HG02798 (cell line): ENCODE measurements around the gene PLCH1.
A peak's percentile ranks its signal among the peaks of the same experiment; 100 is the strongest.

Experiments used
- ATAC-seq: cut with Tn5 transposase; IDR thresholded peaks from one replicate; pipeline ENCODE4 v1.9.1; 2021; ENCODE audit warnings: mild to moderate bottlenecking; ENCODE audit not compliant: unreplicated experiment, poor library complexity

Gene PLCH1

DNA sequence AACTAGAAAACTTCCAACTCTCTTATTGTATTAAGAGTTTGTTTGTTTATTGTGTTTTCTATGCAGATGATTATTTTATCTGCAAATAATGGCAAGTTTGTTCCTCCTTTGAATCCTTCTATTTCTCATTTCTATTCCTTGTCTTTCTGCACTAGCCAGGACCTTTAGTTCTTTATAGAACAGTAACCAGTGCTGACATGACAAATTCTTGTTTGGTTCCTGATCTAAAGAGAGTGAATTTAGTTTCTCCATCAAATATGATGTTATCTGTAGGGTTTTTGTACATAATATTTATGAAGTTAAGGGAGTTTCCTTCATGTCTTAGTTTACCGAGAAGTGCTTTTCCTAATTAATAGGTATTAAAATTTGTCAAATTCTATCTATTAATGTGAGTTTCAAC lies 350.6 kb downstream of the PLCH1 start:
- no peak for ATAC-seq

DNA sequence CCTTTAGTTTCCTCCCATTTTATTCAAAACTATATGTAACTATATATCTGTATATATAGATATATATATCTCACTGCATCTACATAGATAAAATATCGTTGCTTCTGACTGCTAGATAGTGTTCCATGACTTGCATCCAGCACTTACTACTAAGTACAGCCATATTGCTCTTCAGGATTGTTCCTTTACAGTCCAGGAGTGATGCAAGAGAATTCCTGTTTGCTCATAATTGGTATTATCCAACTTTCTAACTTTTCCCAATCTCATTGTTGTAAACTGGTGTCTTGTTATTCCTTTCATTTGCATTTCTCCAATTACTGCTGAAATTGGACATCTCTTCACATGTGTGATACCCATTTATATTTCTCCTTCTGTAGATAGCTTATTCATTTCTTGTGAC lies 351.6 kb downstream of the PLCH1 start:
- no peak for ATAC-seq

DNA sequence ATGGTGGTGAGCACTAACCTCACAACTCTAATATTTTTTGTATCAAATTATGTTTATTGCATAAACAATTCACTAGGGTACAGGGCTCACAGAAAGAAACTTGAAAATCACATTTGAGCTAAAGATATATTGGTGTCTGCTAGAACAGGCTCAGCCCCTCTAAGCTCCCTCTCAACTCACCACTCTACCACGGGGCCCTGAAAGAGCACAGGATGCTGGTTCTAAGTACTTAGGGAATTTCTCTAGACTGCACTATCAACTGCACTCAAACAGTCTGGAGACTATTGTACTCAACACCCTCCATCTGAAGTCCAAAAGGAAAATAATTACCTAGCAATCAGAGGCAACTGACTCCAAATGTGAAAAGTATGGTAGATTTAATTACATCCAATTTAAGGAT lies 352.7 kb downstream of the PLCH1 start:
- ATAC-seq, result no peak

DNA sequence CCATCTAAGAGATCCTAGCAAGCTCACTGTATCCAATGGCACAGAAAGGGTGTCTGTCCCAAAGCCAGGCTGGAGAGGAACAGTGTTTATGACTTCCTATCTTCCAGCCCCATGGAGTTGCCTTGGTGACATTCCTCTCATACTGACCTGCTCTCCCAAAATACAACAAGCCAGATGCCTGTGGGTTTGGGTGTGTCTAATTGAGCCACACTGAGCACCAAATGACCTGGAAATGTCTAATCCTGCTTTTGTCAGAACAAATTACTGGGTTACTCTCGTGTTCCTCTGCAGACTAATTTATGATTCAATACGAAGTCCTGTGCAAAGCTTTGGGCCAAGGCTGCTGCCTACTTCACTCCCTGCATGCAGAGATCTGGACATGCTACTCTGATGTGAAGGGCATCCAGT lies 353.3 kb downstream of the PLCH1 start:
- ATAC-seq, result no peak

DNA sequence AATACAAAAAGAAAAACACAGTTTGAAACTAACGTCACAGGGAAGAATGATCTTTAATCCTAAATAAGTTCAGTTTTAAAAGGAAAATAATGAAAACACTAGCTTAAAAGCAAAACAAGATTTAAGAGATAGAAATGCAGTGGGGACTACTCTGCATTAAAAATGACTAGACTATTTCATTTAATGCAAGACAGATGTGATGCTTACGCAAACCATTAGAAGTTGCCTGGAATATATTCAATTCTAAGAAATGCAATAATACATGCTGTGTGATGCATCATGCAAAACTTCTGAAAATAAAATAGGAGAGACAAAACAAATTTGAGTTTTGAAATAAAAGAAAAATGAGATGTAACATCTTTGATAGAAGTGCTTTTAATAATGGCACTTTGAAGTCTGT lies 353.8 kb downstream of the PLCH1 start:
- ATAC-seq, result no peak

DNA sequence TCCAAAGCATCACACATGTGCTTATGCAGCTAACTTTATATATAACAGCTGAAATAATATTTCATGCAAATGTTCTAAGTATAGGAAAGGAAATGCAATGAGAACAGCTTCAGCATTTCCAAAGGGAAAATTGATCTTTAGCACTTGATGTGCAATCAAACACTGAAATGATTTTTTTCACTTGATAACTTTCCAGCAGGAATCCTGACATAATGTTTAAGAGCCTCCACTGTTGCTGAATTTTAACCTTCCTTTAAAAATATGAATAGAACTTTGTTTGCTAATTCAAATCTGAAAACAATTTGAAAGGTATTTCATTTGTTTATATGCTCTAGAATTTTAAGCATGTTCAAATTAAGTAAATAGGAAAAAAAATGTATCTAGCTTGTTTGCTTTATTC lies 354.5 kb downstream of the PLCH1 start:
- ATAC-seq, result no peak

DNA sequence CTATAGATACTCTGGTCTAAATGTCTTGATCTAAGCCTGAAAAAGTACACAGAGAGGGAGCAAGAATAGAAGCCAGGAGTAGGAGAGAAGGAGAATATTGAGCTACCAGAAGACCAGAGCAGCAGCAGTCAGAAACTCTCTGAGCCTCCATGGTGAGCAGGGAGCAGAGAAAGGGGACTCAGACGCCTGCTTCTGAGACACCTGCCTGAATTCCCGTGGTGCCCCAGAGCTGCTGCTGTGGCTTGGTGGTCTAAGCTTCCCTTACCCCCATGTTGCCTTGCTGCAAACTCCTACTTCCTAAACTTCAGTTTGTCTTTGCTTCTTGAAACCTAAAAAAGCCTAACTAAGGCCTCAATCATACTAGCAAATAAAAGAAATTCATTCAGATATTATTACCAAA lies 356.5 kb downstream of the PLCH1 start:
- ATAC-seq, result no peak

DNA sequence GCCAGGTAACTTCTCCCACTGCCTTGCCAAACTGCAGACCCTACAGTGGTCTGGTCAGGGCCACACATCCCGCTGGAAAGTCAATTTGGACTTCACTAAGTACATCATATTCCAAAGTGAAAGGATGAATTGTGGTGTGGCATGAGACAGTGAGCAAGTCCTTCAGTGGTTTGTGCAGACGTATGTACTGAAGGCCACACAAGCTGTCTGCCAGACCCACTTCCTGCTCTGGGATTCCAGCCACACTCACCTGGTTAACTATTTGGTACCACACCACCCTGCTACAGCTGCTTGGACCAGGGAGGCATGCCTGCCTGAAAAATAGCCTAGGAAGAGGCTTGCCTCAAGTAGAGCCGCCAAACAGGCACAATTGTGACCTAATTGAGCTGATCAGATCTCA lies 357.3 kb downstream of the PLCH1 start:
- ATAC-seq, result no peak

DNA sequence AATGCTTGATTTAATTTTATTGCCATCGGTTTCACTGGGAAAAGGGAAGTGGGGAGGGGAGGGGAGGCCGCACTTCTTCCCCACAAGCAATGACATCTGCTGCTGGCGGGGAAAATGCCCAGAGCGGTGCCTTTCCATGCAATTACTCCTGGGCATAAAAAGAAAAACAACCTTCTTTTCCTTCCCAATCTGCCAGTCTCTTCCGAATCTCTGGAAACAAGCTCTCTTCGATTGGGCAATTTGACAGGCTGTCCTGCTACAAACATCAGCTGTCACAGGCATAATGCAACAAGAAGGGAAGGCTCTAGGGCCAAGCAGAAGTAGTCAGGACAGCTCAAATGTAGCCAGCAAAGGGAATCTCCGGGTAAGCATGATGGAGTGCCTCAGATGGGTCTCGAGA lies 358.0 kb downstream of the PLCH1 start:
- no peak for ATAC-seq

DNA sequence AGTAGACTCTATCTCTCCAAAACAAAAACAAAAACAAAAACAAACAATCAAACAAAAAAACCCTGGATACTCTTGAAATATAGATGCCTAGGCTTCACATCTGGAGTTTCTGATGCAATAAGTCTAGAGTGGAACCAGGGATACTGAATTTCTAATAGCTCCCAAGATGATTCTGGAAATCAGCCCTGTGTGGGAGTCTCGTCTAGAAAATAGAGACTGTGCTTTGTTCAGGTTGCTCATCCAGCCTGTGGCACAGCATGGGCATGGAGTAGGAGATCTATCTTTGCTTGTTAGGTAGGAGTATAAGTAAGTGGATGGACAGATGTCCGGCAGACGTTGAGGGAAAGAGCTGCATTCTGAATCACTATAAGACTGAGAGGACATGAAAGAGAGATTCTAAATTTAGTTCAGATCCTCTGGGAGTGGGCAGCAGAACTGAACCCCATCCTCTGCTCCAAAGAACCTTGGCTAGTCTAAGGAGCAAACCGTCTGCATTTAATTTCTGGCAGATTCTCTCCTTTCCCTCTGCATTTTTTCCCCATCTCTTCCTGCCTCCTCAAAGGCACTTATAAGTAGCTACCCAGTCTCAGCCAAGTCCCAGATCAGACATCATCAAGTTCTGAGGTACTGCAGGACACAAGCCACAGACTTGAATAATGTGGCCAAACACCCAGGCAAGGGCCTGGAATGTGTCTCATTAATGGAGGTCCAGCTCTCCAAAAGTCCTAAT lies 358.8 kb downstream of the PLCH1 start:
- ATAC-seq, result no peak

DNA sequence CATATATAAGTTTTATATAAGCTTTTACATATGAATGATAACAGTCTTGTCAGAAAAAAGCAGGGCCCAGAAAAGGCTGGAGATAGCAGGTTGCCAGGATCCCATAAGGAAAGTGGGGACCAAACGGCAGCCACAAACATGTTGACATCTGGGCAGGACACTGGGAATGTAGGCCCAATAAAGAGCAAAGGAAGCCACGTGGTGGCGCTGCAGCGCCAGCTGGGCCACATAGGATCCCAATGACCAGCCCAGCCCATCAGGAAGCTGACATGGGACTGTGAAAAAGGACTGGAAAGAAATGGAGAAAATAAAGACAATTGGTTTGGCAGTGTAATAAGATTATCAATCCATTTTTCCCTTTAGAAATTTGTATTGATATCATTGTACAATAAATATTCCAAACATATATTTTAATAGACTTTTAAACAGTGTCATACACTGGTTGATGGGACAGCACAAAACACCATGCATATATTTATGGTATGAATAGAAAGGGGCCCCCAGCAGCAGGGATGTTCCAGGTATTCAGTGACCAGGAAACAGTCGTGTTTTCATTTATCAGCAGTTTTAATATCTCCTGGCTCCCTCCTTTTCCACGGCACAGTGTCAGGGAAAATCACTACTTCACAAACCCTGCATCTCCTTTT lies 362.4 kb downstream of the PLCH1 start:
- peak; percentile 48 for ATAC-seq

DNA sequence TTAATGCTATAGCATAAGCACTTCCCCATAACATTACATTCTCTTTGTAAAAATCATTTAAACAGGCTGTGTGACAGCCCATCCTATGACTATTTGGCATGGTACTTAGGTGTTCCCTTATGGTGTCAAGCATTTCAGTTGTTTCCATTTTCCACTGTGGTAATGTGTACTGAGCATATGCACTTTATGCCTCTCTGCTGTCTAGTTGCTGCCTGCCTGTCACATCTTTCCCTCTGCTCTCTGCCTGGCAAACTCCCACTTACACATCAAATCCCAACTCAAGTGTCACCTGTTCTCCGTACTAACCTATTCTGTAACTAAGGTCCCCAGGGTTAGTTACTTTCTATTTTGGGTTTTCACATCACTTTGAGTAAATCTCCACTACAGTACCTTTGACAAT lies 367.0 kb downstream of the PLCH1 start:
- ATAC-seq, result no peak

DNA sequence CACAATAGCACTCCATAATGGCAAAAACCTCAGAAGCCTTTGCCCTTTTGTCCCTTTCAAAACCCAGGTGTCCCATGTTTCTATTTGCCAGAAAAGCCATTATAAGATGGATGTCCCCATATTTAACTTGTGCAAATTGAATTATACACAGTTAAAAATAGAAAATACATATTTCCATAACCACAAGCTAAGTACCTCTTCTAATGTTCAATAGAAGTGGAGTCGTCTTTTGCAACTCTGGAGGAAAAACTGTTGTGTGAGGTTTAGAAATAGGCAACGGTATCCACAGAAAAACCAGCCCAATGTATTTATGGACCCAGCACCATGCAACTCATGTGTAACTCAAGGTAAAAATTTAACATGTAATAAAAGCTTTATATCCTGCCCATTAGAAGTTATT lies 367.8 kb downstream of the PLCH1 start:
- ATAC-seq, result no peak

DNA sequence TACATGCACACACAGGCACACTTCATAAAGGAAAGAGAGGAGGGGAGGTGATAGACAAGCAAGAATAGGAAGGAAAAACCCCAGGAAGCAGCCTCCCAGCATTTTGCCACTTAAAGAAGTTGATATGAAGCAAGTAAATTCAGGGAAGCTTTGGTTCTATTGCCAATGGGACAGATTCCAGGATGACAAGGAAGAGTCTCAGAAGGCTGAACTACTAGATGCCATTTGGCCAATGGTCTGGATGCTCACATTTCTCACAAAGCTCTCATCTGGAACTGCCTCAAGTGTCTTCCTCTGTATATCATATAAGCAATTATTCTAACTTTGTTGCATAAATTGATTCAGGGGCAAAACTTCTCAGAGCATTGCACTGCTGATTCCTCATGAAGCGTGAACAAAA lies 372.6 kb downstream of the PLCH1 start:
- no peak for ATAC-seq

DNA sequence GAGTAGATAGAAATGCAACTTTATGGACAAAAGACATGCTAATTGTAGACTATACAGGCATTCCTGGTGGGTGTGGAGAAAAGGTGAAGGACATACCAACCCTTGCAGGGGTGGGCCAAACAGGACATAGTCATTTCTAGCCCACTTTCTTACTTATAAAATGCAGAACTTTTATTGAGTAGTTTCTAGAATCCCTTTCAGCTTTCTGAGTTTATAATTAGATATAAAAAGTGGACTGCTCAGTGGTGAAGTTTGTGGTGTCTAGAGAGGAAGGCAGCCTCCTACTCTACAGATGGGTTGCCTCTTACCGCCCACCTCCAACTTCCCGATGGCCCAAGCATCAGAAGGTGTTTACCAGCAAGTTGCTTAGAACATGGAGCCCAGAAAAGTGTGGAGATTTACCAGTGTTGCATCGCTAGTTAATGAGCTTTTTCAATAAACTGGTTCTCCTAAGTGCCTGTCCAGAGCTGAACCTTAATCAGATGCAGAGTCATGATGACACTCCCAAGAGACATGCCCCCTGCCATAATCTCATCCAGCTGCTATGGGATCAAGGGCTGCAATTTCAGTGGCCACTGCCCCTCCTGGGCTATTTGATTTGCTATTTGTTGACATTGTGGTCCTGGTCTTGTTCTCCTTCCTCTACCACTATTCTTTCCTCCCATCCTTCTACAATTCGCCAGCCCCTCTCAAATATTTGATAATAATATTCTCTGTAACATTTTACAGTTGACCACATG lies 373.9 kb downstream of the PLCH1 start:
- ATAC-seq, result no peak

DNA sequence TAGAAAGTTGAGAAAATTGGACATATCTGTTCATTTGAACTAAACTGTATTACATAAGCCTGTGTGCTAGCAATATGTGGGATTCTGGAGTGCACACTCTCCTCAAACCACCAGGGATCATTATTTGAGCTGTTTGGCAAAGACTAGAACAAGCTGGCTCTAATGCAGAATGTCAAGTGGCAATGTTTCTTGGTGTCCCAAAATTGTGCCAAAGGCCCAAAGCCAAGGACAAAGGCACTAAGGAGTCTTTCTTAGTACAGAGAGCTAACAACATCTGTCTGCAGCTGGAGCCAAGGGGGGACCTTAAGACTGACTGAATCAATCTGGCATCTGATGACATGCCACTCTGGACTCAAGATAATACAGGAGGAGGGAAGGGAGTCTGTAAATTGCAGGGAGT lies 374.7 kb downstream of the PLCH1 start:
- ATAC-seq, result no peak

DNA sequence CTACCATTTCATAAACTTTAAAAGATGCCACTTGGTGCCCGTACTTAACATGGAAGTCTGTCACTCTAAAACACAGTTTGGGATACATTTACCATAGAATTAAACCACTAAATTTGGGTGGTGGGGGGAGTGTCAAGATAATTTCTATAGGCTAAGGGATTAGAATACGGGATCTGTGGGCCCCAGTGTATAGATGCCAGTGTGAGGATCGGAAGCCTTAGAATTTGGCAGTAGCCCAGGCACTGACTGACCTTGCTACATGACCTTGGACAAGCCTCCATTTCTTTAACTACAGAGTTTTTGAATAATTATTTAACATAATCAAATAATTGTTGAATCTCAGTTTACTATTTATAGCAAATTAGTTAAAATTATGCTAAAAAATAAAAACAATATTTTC lies 375.1 kb downstream of the PLCH1 start:
- no peak for ATAC-seq

DNA sequence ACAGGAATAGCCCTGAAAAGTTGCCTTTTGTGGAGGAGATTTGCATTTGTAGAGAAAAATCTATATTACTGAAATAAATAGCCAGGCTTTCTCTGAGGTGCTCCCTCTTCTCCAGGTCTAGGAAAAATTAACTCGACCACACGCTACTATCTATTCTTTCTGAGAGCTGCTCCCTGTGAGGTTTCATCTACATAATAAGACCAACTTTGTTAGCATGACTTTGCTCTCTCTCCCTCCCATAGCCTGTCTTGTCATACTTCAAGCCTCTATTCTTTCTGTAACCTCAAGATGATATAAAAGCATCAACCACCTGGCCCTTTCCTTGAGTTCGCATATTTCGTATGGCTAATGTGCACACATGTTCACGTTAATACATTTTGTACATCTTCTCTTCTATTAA lies 375.6 kb downstream of the PLCH1 start:
- no peak for ATAC-seq

DNA sequence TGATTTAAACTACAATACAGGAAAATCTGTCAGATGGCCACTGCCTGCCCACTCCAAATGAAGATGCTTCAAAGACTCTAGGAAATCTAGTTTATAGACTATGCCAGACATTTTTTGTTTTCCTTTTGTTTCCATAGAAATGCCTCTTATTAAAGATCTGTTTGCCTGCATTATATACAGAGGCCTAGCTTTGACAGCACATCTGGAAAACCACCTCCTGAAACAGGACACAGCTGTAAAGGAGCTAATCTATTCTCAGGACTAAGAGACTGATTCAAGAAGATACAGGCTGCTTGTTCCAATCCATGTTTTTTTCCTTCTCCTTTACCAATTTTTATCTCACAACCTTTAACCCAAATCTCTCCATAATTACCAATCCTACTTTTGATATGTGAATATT lies 376.1 kb downstream of the PLCH1 start:
- no peak for ATAC-seq

DNA sequence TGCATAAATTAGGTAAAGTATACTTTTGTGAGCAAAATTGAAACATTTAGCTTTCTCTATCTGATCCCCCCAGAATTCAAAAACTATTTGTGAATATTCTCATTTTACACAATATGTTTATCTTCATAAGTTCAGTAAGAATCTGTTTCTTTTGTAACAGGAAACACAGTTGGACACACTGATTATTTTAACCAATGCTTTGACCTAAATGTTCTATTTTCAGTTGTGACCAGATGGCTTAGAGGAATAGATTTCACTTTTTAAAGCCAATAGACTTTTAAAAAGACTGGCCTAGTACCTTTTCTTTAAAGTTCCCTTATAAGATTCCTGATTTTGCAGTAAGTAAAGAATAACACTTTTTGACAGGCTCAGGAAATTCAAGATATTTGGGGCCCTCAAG lies 377.4 kb downstream of the PLCH1 start:
- ATAC-seq, result no peak

DNA sequence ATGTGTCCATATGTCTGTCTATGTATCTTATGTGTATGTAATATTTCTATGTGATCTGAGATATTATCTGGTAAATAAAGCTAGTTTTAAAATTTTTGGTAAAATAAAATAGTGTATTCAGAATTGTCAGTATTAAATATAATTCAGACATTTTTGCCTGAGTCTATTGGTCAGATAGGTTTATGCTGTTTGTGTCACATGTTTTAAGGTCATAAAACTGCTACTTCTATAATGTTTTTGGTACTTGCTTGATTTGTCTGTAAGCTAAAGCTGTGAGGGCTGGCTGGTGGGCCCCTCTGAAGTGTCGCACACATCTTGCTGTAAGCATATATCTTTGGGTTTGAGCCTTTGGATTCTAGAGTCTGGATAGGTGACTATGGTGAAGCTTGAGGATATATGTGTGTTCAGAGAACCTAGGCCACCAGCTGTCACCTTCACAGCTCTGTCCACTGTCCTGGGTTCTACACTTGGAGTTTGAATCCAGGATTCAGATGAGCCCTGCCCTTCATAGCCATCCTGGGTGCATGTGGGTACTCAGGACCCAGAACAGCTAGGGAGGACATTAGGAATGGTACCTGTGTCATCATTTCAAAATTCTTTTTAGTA lies 379.6 kb downstream of the PLCH1 start:
- ATAC-seq, result no peak
